OCI-LY3 (cell line): Measurements from ENCODE around the gene MAP3K9.

Source experiments
- H2AFZ ChIP-seq: fragments of 200-600, 300-600 bp; shearing (Covaris generic); 2 replicates; pipeline ENCODE4 v1.6.0; 2014; ENCODE audit warnings: antibody characterized with exemption, low read depth, low read length
- H3K27ac ChIP-seq: fragments of 200-600, 300-600 bp; sonication (generic); 2 replicates; pipeline ENCODE4 v1.5.1; 2014; ENCODE audit warnings: mild to moderate bottlenecking, low read length, moderate library complexity, mixed read lengths
- H3K27me3 ChIP-seq: fragments of 200-600, 300-600 bp; sonication (generic); 2 replicates; pipeline ENCODE4 v1.6.1; 2014; ENCODE audit warnings: low read depth, low read length, mixed read lengths
- H3K36me3 ChIP-seq: fragments of 200-600, 300-600 bp; sonication (generic); replicated peaks from 2 replicates; pipeline ENCODE3; 2014; ENCODE audit warnings: low read depth, low read length, mixed read lengths
- H3K4me1 ChIP-seq: fragments of 300-600, 200-600 bp; sonication (generic); 2 replicates; pipeline ENCODE4 v1.6.1; 2014; ENCODE audit warnings: low read length, mixed read lengths
- H3K4me2 ChIP-seq: fragments of 200-600, 300-600 bp; sonication (generic); 2 replicates; pipeline ENCODE4 v1.6.1; 2014; ENCODE audit warnings: low read length, mixed read lengths
- H3K4me3 ChIP-seq: fragments of 300-600, 200-600 bp; sonication (generic); 2 replicates; pipeline ENCODE4 v1.5.1; 2014; ENCODE audit warnings: antibody characterized with exemption, mild to moderate bottlenecking, low read length, moderate library complexity
- H3K79me2 ChIP-seq: fragments of 300-600, 200-600 bp; shearing (Covaris generic); 2 replicates; pipeline ENCODE4 v1.6.1; 2014; ENCODE audit warnings: mild to moderate bottlenecking, low read length, mixed read lengths
- H3K9ac ChIP-seq: fragments of 300-600, 200-600 bp; shearing (Covaris generic); 2 replicates; pipeline ENCODE4 v1.6.0; 2014; ENCODE audit warnings: mild to moderate bottlenecking, low read length, moderate library complexity
- H3K9me3 ChIP-seq: fragments of 200-600, 300-600 bp; shearing (Covaris generic); 2 replicates; pipeline ENCODE4 v1.6.1; 2014; ENCODE audit warnings: low read length, mixed read lengths; ENCODE audit not compliant: insufficient read depth
- H4K20me1 ChIP-seq: fragments of 200-600, 300-600 bp; sonication (generic); 2 replicates; pipeline ENCODE4 v1.6.1; 2016; ENCODE audit warnings: low read length, mixed read lengths; ENCODE audit not compliant: insufficient read depth
- CTCF ChIP-seq: fragments of 200-600, 300-600 bp; sonication (generic); IDR thresholded peaks from 2 replicates; pipeline ENCODE4 v1.5.1; 2014; ENCODE audit warnings: antibody characterized with exemption, low read length, low read depth
- EZH2phosphoT487 ChIP-seq: fragments of 200-600 bp; shearing (Covaris generic); IDR thresholded peaks from 2 replicates; pipeline ENCODE4 v1.6.1; 2018; ENCODE audit warnings: antibody characterized with exemption, mixed run types, low read depth

Gene MAP3K9

GRCh38 chr14:70685474-70686197, 123.7 kb downstream of the MAP3K9 start:
- no peak overlapping the region for H3K9ac ChIP-seq
- no peaks in the 10 kb centered on the region for H3K79me2 ChIP-seq
- no peaks in the 10 kb centered on the region for H3K4me1 ChIP-seq
- H3K4me3 ChIP-seq: no peak overlapping the region
- H3K27ac ChIP-seq: no peak overlapping the region
- no peak overlapping the region for H2AFZ ChIP-seq
- H4K20me1 ChIP-seq: no peaks in the 10 kb centered on the region
- no peaks in the 10 kb centered on the region for H3K36me3 ChIP-seq
- peaks cover 14% of the 10 kb centered on the region; the same call in 1 of the 2 replicates for H3K27me3 ChIP-seq
- H3K4me2 ChIP-seq: no peak overlapping the region
- TF ChIP-seq CTCF (no peak), EZH2phosphoT487 (no peak)
- no peaks in the 10 kb centered on the region for H3K9me3 ChIP-seq

- H3K4me2 ChIP-seq: no peak overlapping the region
- H3K27me3 ChIP-seq: peaks cover 26% of the 10 kb centered on the region; the same call in 1 of the 2 replicates
- H3K4me3 ChIP-seq: no peak overlapping the region
- H4K20me1 ChIP-seq: no peaks in the 10 kb centered on the region
- H2AFZ ChIP-seq: no peak overlapping the region
- H3K79me2 ChIP-seq: no peaks in the 10 kb centered on the region
- H3K9ac ChIP-seq: no peak overlapping the region
- no peak overlapping the region for H3K27ac ChIP-seq
- no peaks in the 10 kb centered on the region for H3K9me3 ChIP-seq
- H3K4me1 ChIP-seq: no peaks in the 10 kb centered on the region
- no peaks in the 10 kb centered on the region for H3K36me3 ChIP-seq
- TF ChIP-seq CTCF: no peak
- no peak for TF ChIP-seq EZH2phosphoT487
Observed at GRCh38 chr14:70683983-70684382, 125.3 kb downstream of the MAP3K9 start.

GRCh38 chr14:70680748-70681147, 128.6 kb downstream of the MAP3K9 start:
- Histone ChIP-seq H3K9ac (no peak overlapping the region), H4K20me1 (no peaks in the 10 kb centered on the region)

GRCh38 chr14:70677341-70677740, 132.0 kb downstream of the MAP3K9 start:
- Histone ChIP-seq H3K79me2 (no peaks in the 10 kb centered on the region), H3K27me3 (peaks cover 20% of the 10 kb centered on the region), H3K4me1 (no peaks in the 10 kb centered on the region), H2AFZ (no peak overlapping the region), H3K27ac (no peak overlapping the region), H4K20me1 (no peaks in the 10 kb centered on the region), H3K4me2 (no peak overlapping the region), H3K4me3 (no peak overlapping the region), H3K36me3 (no peaks in the 10 kb centered on the region), H3K9ac (no peak overlapping the region), H3K9me3 (no peaks in the 10 kb centered on the region)
- TF ChIP-seq EZH2phosphoT487 (no peak), CTCF (no peak)

More at GRCh38 chr14:70680748-70681147, 128.6 kb downstream of the MAP3K9 start:
- Histone ChIP-seq H3K36me3 (no peaks in the 10 kb centered on the region), H3K9me3 (no peaks in the 10 kb centered on the region), H3K4me1 (no peaks in the 10 kb centered on the region), H3K27ac (no peak overlapping the region), H3K4me2 (no peak overlapping the region), H3K27me3 (peaks cover 20% of the 10 kb centered on the region; the same call in 1 of the 2 replicates), H3K79me2 (no peaks in the 10 kb centered on the region), H2AFZ (no peak overlapping the region), H3K4me3 (no peak overlapping the region)
- TF ChIP-seq EZH2phosphoT487 (no peak), CTCF (no peak)
